Measurements from ENCODE around the gene RHEB. TPM values are rescaled to one million over a fixed set of nuclear protein-coding genes. Genes with fewer than 3 reads are reported as not detected.

RHEB gene
- total RNA-seq, 1 donor from 2014 or later: 103 TPM

GRCh38 chr7:151481650-151482505 lies 37.8 kb downstream of the RHEB start:
- DNase-seq (no peak), ATAC-seq (no peak)
- H3K36me3 ChIP-seq: peaks cover 55% of the 10 kb centered on the region
- H3K27me3 ChIP-seq: no peaks in the 10 kb centered on the region
- H3K4me3 ChIP-seq: no peak overlapping the region
- H3K4me1 ChIP-seq: peaks cover 11% of the 10 kb centered on the region
- H3K9me3 ChIP-seq: no peaks in the 10 kb centered on the region
- H3K27ac ChIP-seq: no peak overlapping the region
- intact Hi-C loops (cut with DNase I): no loop called here
- TF ChIP-seq, protein P1, sequence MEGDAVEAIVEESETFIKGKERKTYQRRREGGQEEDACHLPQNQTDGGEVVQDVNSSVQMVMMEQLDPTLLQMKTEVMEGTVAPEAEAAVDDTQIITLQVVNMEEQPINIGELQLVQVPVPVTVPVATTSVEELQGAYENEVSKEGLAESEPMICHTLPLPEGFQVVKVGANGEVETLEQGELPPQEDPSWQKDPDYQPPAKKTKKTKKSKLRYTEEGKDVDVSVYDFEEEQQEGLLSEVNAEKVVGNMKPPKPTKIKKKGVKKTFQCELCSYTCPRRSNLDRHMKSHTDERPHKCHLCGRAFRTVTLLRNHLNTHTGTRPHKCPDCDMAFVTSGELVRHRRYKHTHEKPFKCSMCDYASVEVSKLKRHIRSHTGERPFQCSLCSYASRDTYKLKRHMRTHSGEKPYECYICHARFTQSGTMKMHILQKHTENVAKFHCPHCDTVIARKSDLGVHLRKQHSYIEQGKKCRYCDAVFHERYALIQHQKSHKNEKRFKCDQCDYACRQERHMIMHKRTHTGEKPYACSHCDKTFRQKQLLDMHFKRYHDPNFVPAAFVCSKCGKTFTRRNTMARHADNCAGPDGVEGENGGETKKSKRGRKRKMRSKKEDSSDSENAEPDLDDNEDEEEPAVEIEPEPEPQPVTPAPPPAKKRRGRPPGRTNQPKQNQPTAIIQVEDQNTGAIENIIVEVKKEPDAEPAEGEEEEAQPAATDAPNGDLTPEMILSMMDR (IDR thresholded peaks at IDR 0.05): no peak

- DNase-seq: no peak
- TF ChIP-seq, protein P1 (IDR thresholded peaks at IDR 0.05): no peak
- intact Hi-C loops (cut with DNase I): no loop called here
- Histone ChIP-seq H3K36me3 (peaks cover 36% of the 10 kb centered on the region), H3K4me1 (peaks cover 3% of the 10 kb centered on the region), H3K27me3 (no peaks in the 10 kb centered on the region), H3K4me3 (no peak overlapping the region), H3K9me3 (no peaks in the 10 kb centered on the region), H3K27ac (no peak overlapping the region)
- no peak for ATAC-seq
These were observed 41.8 kb downstream of the RHEB start for GRCh38 chr7:151477867-151478266.

GRCh38 chr7:151472644-151473380 lies 46.9 kb downstream of the RHEB start:
- intact Hi-C loops (cut with DNase I): no loop called here
- peaks cover 9% of the 10 kb centered on the region for H3K4me1 ChIP-seq
- no peak for DNase-seq
- H3K4me3 ChIP-seq: no peak overlapping the region
- TF ChIP-seq, protein P1 (IDR thresholded peaks at IDR 0.05): no peak
- H3K27ac ChIP-seq: no peak overlapping the region
- H3K27me3 ChIP-seq: no peaks in the 10 kb centered on the region
- ATAC-seq: peak; percentile 9
- H3K9me3 ChIP-seq: no peaks in the 10 kb centered on the region
- H3K36me3 ChIP-seq: peaks cover 56% of the 10 kb centered on the region

GRCh38 chr7:151470711-151471110 lies 49.0 kb downstream of the RHEB start:
- no peak overlapping the region for H3K27ac ChIP-seq
- no peaks in the 10 kb centered on the region for H3K9me3 ChIP-seq
- H3K4me1 ChIP-seq: peaks cover 9% of the 10 kb centered on the region
- TF ChIP-seq, protein P1 (IDR thresholded peaks at IDR 0.05): no peak
- no peak overlapping the region for H3K4me3 ChIP-seq
- DNase-seq (no peak), ATAC-seq (no peak)
- H3K27me3 ChIP-seq: no peaks in the 10 kb centered on the region
- intact Hi-C loops (cut with DNase I): no loop called here
- H3K36me3 ChIP-seq: peaks cover 68% of the 10 kb centered on the region

DNA sequence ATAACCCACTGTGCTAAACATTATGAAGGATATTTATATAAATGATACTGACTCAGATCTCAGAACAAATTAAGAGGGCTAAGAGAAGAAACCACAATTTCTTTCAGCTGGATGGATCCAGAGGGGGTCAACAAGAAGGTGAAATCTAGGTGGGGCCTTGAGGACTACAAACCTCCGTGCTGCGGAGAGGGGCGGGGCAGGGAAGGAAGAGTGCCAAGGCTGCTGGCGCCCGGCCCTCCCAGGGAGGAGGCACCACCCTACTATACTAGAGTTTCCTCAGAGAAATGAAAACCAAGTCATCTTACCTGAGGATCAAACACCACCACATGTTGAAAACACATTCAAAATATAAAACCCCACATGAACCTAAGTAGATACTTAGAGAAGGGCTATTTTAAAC lies 50.4 kb downstream of the RHEB start:
- TF ChIP-seq, protein P1 (IDR thresholded peaks at IDR 0.05): no peak
- ATAC-seq (peak; percentile 42), DNase-seq (no peak)
- intact Hi-C loops (cut with DNase I): no loop called here
- H3K27ac ChIP-seq: no peak overlapping the region
- H3K4me1 ChIP-seq: peaks cover 9% of the 10 kb centered on the region
- H3K27me3 ChIP-seq: no peaks in the 10 kb centered on the region
- no peaks in the 10 kb centered on the region for H3K9me3 ChIP-seq
- H3K4me3 ChIP-seq: no peak overlapping the region
- H3K36me3 ChIP-seq: peaks cover 81% of the 10 kb centered on the region

All from upper lobe of right lung (tissue), 1 donor.